Coronary artery (tissue), 2 donors: ENCODE results near the gene IGF1R.
A peak's percentile ranks its signal among the peaks of the same experiment; 100 is the strongest.

Experiments used
- DNase-seq: peaks from one replicate; pipeline ENCODE4 v3.0.0-alpha.2; 2017; ENCODE audit warnings: low spot score
- H3K27ac ChIP-seq, 2 donors: fragments of 200-600 bp; sonication (generic); one replicate each; pipeline ENCODE4 v1.5.1; 2016 to 2019
- H3K4me3 ChIP-seq: fragments of 200-600 bp; sonication (generic); 2 replicates; pipeline ENCODE4 v1.5.1; 2016; ENCODE audit warnings: mild to moderate bottlenecking, moderate library complexity
- CTCF ChIP-seq: fragments of 200-600 bp; sonication (generic); IDR thresholded peaks from one replicate; pipeline ENCODE4 v1.5.1; 2019; ENCODE audit warnings: antibody characterized with exemption

IGF1R gene

GRCh38 chr15:98866511-98866910 lies 218.2 kb downstream of the IGF1R start:
- Histone ChIP-seq H3K27ac (peak overlapping the region; percentile 72 to 85), H3K4me3 (peak overlapping the region; percentile 73)
- TF ChIP-seq CTCF = no peak
- DNase-seq = no peak

GRCh38 chr15:98868564-98868963 lies 220.2 kb downstream of the IGF1R start:
- peak overlapping the region; percentile 21 to 52 for H3K27ac ChIP-seq
- TF ChIP-seq CTCF = no peak
- no peak for DNase-seq
- no peak overlapping the region for H3K4me3 ChIP-seq

GRCh38 chr15:98870788-98871187 lies 222.4 kb downstream of the IGF1R start:
- H3K27ac ChIP-seq = peak overlapping the region; percentile 54 to 67
- DNase-seq = no peak
- H3K4me3 ChIP-seq = no peak overlapping the region
- no peak for TF ChIP-seq CTCF

- Histone ChIP-seq H3K4me3 (no peak overlapping the region), H3K27ac (peak overlapping the region; percentile 54 to 67)
- no peak for TF ChIP-seq CTCF
- no peak for DNase-seq
Observed at GRCh38 chr15:98872774-98873173, 224.4 kb downstream of the IGF1R start.

- no peak for TF ChIP-seq CTCF
- Histone ChIP-seq H3K27ac (peak overlapping the region; percentile 66 to 67), H3K4me3 (peak overlapping the region; percentile 19)
- DNase-seq = no peak
Observed at GRCh38 chr15:98873441-98874218, 225.3 kb downstream of the IGF1R start.

GRCh38 chr15:98874370-98874769 lies 226.0 kb downstream of the IGF1R start:
- Histone ChIP-seq H3K4me3 (peak overlapping the region; percentile 19), H3K27ac (peak overlapping the region; percentile 66 to 67)
- TF ChIP-seq CTCF = no peak
- DNase-seq = no peak

- DNase-seq = no peak
- H3K27ac ChIP-seq = peak overlapping the region; percentile 66 to 67
- H3K4me3 ChIP-seq = peak overlapping the region; percentile 19
- TF ChIP-seq CTCF = no peak
Observed at GRCh38 chr15:98874773-98875172, 226.4 kb downstream of the IGF1R start.
